Brain microvascular endothelial cell (primary cell): ENCODE data around the gene DHRS3.
A peak's percentile ranks its signal among the peaks of the same experiment; 100 is the strongest.

ENCODE experiments used
- DNase-seq: peaks from one replicate; pipeline ENCODE4 v3.0.0-alpha.2; 2020
- H3K27ac ChIP-seq: fragments of 250-450 bp; sonication (Bioruptor Pico); 2 replicates; pipeline ENCODE4 v1.5.1; 2020; ENCODE audit warnings: mild to moderate bottlenecking, moderate library complexity
- H3K27me3 ChIP-seq: fragments of 250-450 bp; sonication (Bioruptor Pico); replicated peaks from 2 replicates; pipeline ENCODE4 v1.5.1; 2020; ENCODE audit warnings: mild to moderate bottlenecking
- H3K36me3 ChIP-seq: fragments of 250-450 bp; sonication (Bioruptor Pico); replicated peaks from 2 replicates; pipeline ENCODE4 v1.5.1; 2020; ENCODE audit warnings: mild to moderate bottlenecking
- H3K4me3 ChIP-seq: 2 replicates; pipeline ENCODE4 v1.5.1; 2011; ENCODE audit warnings: low read depth, mild to moderate bottlenecking, control low read depth, low read length, moderate library complexity
- in situ Hi-C: cut with HindIII; loops from 2 replicates; pipeline ENCODE4 v1.10.0; 2017; ENCODE audit warnings: low sequenced_read_pairs, low pct_ligation_motif_present
- TF ChIP-seq, protein P1 (sequence below): IDR thresholded peaks from 2 replicates; pipeline ENCODE4 v1.5.1; 2011; ENCODE audit warnings: low read depth, mild to moderate bottlenecking, moderate library complexity, low read length, control low read depth, inconsistent platforms; ENCODE audit errors: missing control alignments

Gene DHRS3

DNA sequence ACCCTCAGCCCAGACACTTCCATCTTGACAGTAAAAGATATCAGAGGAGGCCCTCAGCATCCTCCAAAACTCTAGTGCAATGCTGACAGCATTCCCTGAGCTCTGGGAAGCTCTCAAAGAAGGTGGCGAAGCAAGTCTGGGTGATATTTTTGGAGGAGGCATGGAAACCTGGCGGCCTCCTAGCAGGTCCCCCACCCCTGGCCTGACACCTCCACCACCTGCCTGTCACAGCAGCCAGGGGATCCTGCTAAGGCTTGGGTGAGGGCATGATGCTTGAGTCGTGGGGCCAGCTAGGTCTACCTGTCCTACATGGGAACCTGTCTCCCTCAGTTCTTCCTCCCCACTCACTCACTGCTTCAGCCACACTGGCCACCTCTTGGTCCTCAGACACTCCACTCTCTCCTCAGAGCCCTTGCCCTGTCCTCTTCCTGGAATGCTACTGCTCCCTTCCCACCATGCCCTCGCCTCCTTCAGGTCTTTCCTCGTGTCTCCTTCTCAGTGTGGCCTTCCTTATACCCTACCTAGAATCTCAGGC lies 8.5 kb downstream of the DHRS3 start:
- DNase-seq: no peak
- H3K36me3 ChIP-seq: peaks cover 85% of the 10 kb centered on the region
- in situ Hi-C loops: no loop called here

DNA sequence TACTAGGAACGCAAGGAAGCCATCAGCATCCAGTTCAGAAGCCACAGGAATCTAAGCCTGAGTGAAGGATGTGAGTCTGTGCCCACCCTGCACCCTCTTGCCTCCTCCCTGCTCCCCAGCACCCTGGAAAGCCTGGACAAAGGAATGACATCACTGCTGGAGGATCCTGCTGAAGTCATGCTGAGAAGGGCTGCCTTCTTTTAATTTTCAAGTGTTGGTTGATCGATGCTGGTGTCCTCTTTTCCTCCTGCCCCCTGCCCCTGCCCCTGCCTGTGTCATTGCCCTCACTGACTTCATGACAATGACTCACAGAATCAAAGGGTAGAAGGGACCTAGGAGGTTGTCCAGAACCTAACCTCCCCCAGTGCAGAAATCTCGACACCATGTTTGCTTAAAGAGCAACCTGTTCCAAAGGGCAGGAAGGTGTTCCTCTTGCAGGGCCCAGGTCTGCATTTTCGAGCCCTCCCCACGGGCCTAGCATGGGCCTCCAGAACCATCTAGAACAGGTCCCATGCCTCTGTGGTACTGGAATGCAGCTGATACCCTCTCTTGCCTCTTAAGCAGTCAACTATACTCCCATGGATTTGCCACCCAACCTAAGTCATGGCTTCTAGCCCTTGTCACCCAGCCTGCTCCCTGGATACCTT lies 9.6 kb downstream of the DHRS3 start:
- H3K27me3 ChIP-seq: no peaks in the 10 kb centered on the region
- in situ Hi-C loops: no loop called here
- DNase-seq: no peak
- TF ChIP-seq, protein P1, sequence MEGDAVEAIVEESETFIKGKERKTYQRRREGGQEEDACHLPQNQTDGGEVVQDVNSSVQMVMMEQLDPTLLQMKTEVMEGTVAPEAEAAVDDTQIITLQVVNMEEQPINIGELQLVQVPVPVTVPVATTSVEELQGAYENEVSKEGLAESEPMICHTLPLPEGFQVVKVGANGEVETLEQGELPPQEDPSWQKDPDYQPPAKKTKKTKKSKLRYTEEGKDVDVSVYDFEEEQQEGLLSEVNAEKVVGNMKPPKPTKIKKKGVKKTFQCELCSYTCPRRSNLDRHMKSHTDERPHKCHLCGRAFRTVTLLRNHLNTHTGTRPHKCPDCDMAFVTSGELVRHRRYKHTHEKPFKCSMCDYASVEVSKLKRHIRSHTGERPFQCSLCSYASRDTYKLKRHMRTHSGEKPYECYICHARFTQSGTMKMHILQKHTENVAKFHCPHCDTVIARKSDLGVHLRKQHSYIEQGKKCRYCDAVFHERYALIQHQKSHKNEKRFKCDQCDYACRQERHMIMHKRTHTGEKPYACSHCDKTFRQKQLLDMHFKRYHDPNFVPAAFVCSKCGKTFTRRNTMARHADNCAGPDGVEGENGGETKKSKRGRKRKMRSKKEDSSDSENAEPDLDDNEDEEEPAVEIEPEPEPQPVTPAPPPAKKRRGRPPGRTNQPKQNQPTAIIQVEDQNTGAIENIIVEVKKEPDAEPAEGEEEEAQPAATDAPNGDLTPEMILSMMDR: no peak
- H3K27ac ChIP-seq: peak overlapping the region; percentile 59
- H3K36me3 ChIP-seq: peaks cover 84% of the 10 kb centered on the region
- no peak overlapping the region for H3K4me3 ChIP-seq

More for the DNA sequence above, 8.5 kb downstream of the DHRS3 start:
- TF ChIP-seq, protein P1: no peak
- Histone ChIP-seq H3K27me3 (no peaks in the 10 kb centered on the region), H3K4me3 (no peak overlapping the region), H3K27ac (peak overlapping the region; percentile 59)

DNA sequence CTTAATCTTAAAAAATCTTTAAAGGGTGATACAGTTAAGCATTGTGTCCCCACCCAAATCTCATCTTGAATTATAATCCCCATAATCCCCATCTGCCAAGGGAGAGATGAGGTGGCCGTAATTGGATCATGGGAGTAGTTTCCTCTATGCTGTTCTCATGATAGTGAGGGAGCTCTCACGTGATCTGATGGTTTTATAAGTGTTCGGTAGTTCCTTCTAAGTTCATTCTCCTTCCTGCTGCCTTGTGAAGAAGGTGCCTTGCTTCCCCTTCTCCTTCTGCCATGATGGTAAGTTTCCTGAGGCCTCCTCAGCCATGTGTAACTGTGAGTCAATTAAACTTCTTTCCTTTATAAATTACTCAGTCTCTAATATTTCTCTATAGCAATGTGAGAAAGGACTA lies 10.7 kb downstream of the DHRS3 start:
- DNase-seq: no peak

DNA sequence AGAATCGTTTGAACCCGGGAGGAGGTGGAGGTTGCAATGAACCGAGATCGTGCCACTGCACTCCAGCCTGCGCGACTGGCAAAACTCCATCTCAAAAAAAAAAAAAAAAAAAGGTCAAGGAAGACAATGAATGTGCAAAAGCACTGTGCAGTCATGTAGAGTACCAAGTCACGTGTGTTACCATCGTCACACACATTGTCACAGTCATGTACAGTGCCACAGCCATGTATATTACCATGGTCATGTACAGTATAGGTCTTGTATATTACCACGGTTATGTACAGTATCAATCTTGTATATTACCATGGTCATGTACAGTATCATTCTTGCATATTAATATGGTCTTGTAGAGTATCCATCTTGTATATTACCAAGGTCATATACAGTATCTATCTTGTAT lies 13.0 kb downstream of the DHRS3 start:
- H3K27ac ChIP-seq: peak overlapping the region; percentile 99
- H3K4me3 ChIP-seq: no peak overlapping the region
- peaks cover 82% of the 10 kb centered on the region for H3K36me3 ChIP-seq
- H3K27me3 ChIP-seq: no peaks in the 10 kb centered on the region
- TF ChIP-seq, protein P1: no peak
- in situ Hi-C loops: no loop called here
- no peak for DNase-seq

More for the DNA sequence above, 10.7 kb downstream of the DHRS3 start:
- Histone ChIP-seq H3K27me3 (no peaks in the 10 kb centered on the region), H3K4me3 (no peak overlapping the region), H3K27ac (peak overlapping the region; percentile 59), H3K36me3 (peaks cover 84% of the 10 kb centered on the region)
- in situ Hi-C loops: no loop called here
- TF ChIP-seq, protein P1: no peak

DNA sequence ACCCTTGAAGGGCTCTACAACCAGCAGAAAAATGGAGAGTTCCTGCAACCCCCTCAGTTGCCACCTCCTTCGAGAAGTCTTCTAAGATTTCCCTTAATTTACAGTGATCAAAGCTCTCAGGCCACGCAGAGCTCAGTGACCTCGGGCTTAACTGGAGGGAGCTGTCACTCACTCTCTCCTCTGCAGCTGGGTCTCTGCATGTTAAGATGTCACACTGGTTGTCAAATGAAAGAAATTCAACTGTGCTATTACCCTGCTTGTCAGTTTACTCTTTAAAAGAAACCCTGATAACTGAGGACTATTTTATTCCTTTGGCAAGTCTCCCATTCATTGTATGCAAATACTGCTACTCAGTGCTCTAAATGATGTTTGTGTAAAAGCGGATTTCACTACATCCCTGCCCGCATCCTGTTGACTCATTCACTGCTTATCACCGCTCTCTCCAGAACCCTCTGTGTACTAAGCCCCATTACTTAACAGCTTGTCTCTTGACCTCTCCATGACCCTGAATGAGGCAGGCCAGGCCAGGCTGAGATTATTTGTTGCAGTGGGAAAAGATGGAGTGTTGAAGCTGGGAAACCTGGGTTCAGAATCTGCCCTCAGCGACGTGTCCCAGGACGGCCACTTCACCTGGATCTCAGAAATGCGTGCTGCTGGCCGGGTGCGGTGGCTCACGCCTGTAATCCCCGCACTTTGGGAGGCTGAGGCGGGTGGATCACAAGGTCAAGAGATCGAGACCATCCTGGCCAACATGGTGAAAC lies 13.7 kb downstream of the DHRS3 start:
- peaks cover 81% of the 10 kb centered on the region for H3K36me3 ChIP-seq
- DNase-seq: peak; percentile 99
- H3K4me3 ChIP-seq: no peak overlapping the region
- TF ChIP-seq, protein P1: no peak
- peak overlapping the region; percentile 99 for H3K27ac ChIP-seq
- H3K27me3 ChIP-seq: no peaks in the 10 kb centered on the region
- in situ Hi-C loops: no loop called here
